Natural killer cell (primary cell): Measurements from ENCODE around the gene CPNE6. TPM values are rescaled to one million over a fixed set of nuclear protein-coding genes. Genes with fewer than 3 reads are reported as not detected.

Experiments
- ATAC-seq, 3 donors: fragments of 150-1000 bp in 2 of 3; fragments of 200-7000 bp in 1 of 3; cut with Tn5 transposase; 1 replicate in 1 of 3; 2 replicates in 2 of 3; pipeline ENCODE4 v1.10.0; 2021; ENCODE audit warnings: mild to moderate bottlenecking in 2 of 3, moderate library complexity in 2 of 3
- DNase-seq, 2 donors: peaks; one replicate each; pipeline versions ENCODE4 v3.0.0 to v3.0.0-alpha.2; 2013 to 2021; ENCODE audit warnings: mixed read lengths in 1 of 2
- H3K27ac ChIP-seq: one replicate; pipeline ENCODE4 v1.5.1; 2013; ENCODE audit warnings: mild to moderate bottlenecking, low read length
- H3K27me3 ChIP-seq: one replicate; pipeline ENCODE4 v1.6.1; 2013; ENCODE audit warnings: low read length; ENCODE audit not compliant: control insufficient read depth, insufficient read depth
- H3K36me3 ChIP-seq: one replicate; pipeline ENCODE4 v1.6.1; 2013; ENCODE audit warnings: low read length; ENCODE audit not compliant: control insufficient read depth, insufficient read depth
- H3K4me1 ChIP-seq: one replicate; pipeline ENCODE4 v1.6.1; 2013; ENCODE audit warnings: low read length; ENCODE audit not compliant: control insufficient read depth, insufficient read depth
- H3K4me3 ChIP-seq: one replicate; pipeline ENCODE4 v1.5.1; 2013; ENCODE audit warnings: low read length
- H3K9me3 ChIP-seq: one replicate; pipeline ENCODE4 v1.6.1; 2013; ENCODE audit warnings: low read length; ENCODE audit not compliant: control insufficient read depth, insufficient read depth
- H3K27ac Mint-ChIP-seq, 2 donors: one replicate each; pipeline ENCODE4 v1.8.0; 2022; ENCODE audit warnings: mild to moderate bottlenecking in 2 of 2, mixed read lengths in 2 of 2, moderate library complexity in 1 of 2
- H3K27me3 Mint-ChIP-seq, 2 donors: one replicate each; pipeline ENCODE4 v1.8.0; 2022; ENCODE audit warnings: low read depth in 2 of 2, mixed read lengths in 2 of 2
- H3K36me3 Mint-ChIP-seq: one replicate; pipeline ENCODE4 v1.8.0; 2022; ENCODE audit warnings: mixed read lengths
- H3K4me1 Mint-ChIP-seq, 2 donors: one replicate each; pipeline ENCODE4 v1.8.0; 2022; ENCODE audit warnings: mixed read lengths in 2 of 2
- H3K4me3 Mint-ChIP-seq: one replicate; pipeline ENCODE4 v1.8.0; 2022; ENCODE audit warnings: mild to moderate bottlenecking, moderate library complexity, mixed read lengths
- H3K9me3 Mint-ChIP-seq, 2 donors: one replicate each; pipeline ENCODE4 v1.8.0; 2022; ENCODE audit warnings: mixed read lengths in 2 of 2
- WGBS: methylation state at CpG from one replicate; pipeline ENCODE4 v1.1.7; 2013; ENCODE audit warnings: missing lambda C conversion rate; ENCODE audit not compliant: insufficient coverage; 5-methylcytosine and 5-hydroxymethylcytosine counted together
- intact Hi-C: fragments of 100-400 bp; cut with micrococcal nuclease; formaldehyde crosslinking; loops from one replicate; pipeline ENCODE4 v1.14.2; 2022
- total RNA-seq, 4 donors: library from RNA; stranded (reverse); fragments of 120-200 nt in 1 of 4; gene quantifications; one replicate each; pipeline versions ENCODE4 v1.2.3 to v1.2.4, GENCODE V29; 2013 to 2022
- TF ChIP-seq, protein P1 (sequence below): fragments of 200-600 bp; IDR thresholded peaks from one replicate; pipeline ENCODE4 v1.8.0; 2022; ENCODE audit warnings: antibody characterized with exemption

The CPNE6 gene
- total RNA-seq, 3 donors from 2014 or later (not counting 1 experiment from before 2014, with no cell fraction given), result not detected

GRCh38 chr14:24126939-24127338 is 55.6 kb downstream of the CPNE6 start:
- DNase-seq, result no peak
- H3K4me1 ChIP-seq, result peaks cover 1% of the 10 kb centered on the region
- H3K4me3 ChIP-seq, result no peak overlapping the region
- intact Hi-C loops, result no loop called here
- peaks cover 10% of the 10 kb centered on the region for H3K36me3 ChIP-seq
- no peak for ATAC-seq
- H3K27me3 Mint-ChIP-seq, result no peaks in the 10 kb centered on the region
- H3K27ac Mint-ChIP-seq, result no peak overlapping the region
- TF ChIP-seq, protein P1, sequence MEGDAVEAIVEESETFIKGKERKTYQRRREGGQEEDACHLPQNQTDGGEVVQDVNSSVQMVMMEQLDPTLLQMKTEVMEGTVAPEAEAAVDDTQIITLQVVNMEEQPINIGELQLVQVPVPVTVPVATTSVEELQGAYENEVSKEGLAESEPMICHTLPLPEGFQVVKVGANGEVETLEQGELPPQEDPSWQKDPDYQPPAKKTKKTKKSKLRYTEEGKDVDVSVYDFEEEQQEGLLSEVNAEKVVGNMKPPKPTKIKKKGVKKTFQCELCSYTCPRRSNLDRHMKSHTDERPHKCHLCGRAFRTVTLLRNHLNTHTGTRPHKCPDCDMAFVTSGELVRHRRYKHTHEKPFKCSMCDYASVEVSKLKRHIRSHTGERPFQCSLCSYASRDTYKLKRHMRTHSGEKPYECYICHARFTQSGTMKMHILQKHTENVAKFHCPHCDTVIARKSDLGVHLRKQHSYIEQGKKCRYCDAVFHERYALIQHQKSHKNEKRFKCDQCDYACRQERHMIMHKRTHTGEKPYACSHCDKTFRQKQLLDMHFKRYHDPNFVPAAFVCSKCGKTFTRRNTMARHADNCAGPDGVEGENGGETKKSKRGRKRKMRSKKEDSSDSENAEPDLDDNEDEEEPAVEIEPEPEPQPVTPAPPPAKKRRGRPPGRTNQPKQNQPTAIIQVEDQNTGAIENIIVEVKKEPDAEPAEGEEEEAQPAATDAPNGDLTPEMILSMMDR, result no peak
- H3K27ac ChIP-seq, result no peak overlapping the region
- no peak overlapping the region for H3K4me3 Mint-ChIP-seq
- H3K9me3 ChIP-seq, result no peaks in the 10 kb centered on the region
- H3K27me3 ChIP-seq, result no peaks in the 10 kb centered on the region
- no peaks in the 10 kb centered on the region for H3K9me3 Mint-ChIP-seq
- H3K36me3 Mint-ChIP-seq, result no peaks in the 10 kb centered on the region
- no peaks in the 10 kb centered on the region for H3K4me1 Mint-ChIP-seq

DNA sequence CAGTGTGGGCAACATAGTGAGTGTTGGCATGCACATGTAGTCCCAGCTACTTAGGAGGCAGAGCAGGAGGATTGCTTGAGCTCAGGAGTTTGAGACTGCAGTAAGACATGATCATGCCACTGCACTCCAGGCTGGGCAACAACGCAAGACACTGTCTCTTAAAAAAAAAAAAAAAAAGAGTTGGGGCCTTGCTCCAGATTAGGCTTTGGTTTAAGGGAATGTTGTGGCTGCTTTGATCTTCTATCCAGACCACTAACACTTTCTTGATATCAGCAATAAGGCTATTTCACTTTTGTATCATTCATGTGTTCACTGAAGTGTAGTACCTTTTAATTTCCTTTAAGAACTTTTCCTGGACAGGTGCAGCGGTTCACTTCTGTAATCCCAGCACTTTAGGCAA is 56.3 kb downstream of the CPNE6 start:
- no peaks in the 10 kb centered on the region for H3K27me3 ChIP-seq
- H3K9me3 Mint-ChIP-seq, result no peaks in the 10 kb centered on the region
- no peaks in the 10 kb centered on the region for H3K9me3 ChIP-seq
- DNase-seq, result no peak
- H3K27ac ChIP-seq, result no peak overlapping the region
- intact Hi-C loops, result no loop called here
- no peak overlapping the region for H3K27ac Mint-ChIP-seq
- H3K4me3 ChIP-seq, result no peak overlapping the region
- no peaks in the 10 kb centered on the region for H3K4me1 Mint-ChIP-seq
- WGBS, result 97% methylated on average over 2 of the region's 2 CpGs
- peaks cover 8% of the 10 kb centered on the region for H3K4me1 ChIP-seq
- TF ChIP-seq, protein P1, result no peak
- peaks cover 7% of the 10 kb centered on the region for H3K36me3 ChIP-seq
- H3K36me3 Mint-ChIP-seq, result no peaks in the 10 kb centered on the region
- H3K27me3 Mint-ChIP-seq, result no peaks in the 10 kb centered on the region
- no peak for ATAC-seq
- H3K4me3 Mint-ChIP-seq, result no peak overlapping the region

Other genes with a start within 250 kb of the CPNE6 start
- gene DHRS4, start 117.8 kb upstream of the CPNE6 start, total RNA-seq, result 10 to 100 TPM in 1 of 3 donors, 1 to 10 TPM in 2; 7.5 to 10.1 (median 9.9) TPM
- 10 to 100 TPM in 1 of 3 donors, 1 to 10 TPM in 2; 8.6 to 12.4 (median 9.7) TPM for gene DHRS4L2, start 82.6 kb upstream of the CPNE6 start, total RNA-seq
- gene CARMIL3, start 19.6 kb upstream of the CPNE6 start, total RNA-seq, result 10 to 100 TPM; 17.8 to 28.6 (median 18.6) TPM
- 10 to 100 TPM in 2 of 3 donors, 1 to 10 TPM in 1; 9.8 to 13.8 (median 12.3) TPM for gene PCK2, start 22.7 kb downstream of the CPNE6 start, total RNA-seq
- 10 to 100 TPM; 77.5 to 99.3 (median 96.3) TPM for gene DCAF11, start 43.2 kb downstream of the CPNE6 start, total RNA-seq
- gene NRL, start 43.4 kb downstream of the CPNE6 start, total RNA-seq, result 1 to 10 TPM in 2 of 3 donors, under 1 TPM in 1; 0.78 to 3.3 (median 2.8) TPM
- 1 to 10 TPM in 2 of 3 donors, under 1 TPM in 1; 0.80 to 2.8 (median 2.3) TPM for gene FITM1, start 59.1 kb downstream of the CPNE6 start, total RNA-seq
- gene PSME1, start 64.6 kb downstream of the CPNE6 start, total RNA-seq, result 100 to 1,000 TPM; 315 to 345 (median 318) TPM
- 10 to 100 TPM in 2 of 3 donors, 1 to 10 TPM in 1; 9.3 to 12.3 (median 12.0) TPM for gene EMC9, start 70.0 kb downstream of the CPNE6 start, total RNA-seq
- 100 to 1,000 TPM; 193 to 237 (median 234) TPM for gene PSME2, start 75.0 kb downstream of the CPNE6 start, total RNA-seq
- gene RNF31, start 75.9 kb downstream of the CPNE6 start, total RNA-seq, result 100 to 1,000 TPM in 2 of 3 donors, 10 to 100 TPM in 1; 96.9 to 134 (median 125) TPM
- 100 to 1,000 TPM; 178 to 348 (median 319) TPM for gene IRF9, start 89.7 kb downstream of the CPNE6 start, total RNA-seq
- gene REC8, start 100.5 kb downstream of the CPNE6 start, total RNA-seq, result 100 to 1,000 TPM in 2 of 3 donors, 10 to 100 TPM in 1; 77.7 to 138 (median 103) TPM
- gene IPO4, start 117.3 kb downstream of the CPNE6 start, total RNA-seq, result 10 to 100 TPM; 46.2 to 61.5 (median 51.9) TPM
- 10 to 100 TPM; 15.2 to 32.1 (median 28.7) TPM for gene TM9SF1, start 123.9 kb downstream of the CPNE6 start, total RNA-seq
- gene TSSK4, start 134.1 kb downstream of the CPNE6 start, total RNA-seq, result 1 to 10 TPM; 1.3 to 2.9 (median 1.5) TPM
- gene CHMP4A, start 141.9 kb downstream of the CPNE6 start, total RNA-seq, result 100 to 1,000 TPM; 105 to 118 (median 115) TPM
- 1 to 10 TPM; 4.0 to 6.1 (median 5.5) TPM for gene MDP1, start 144.5 kb downstream of the CPNE6 start, total RNA-seq
- 100 to 1,000 TPM in 1 of 3 donors, 10 to 100 TPM in 2; 93.6 to 109 (median 95.9) TPM for gene NEDD8, start 160.8 kb downstream of the CPNE6 start, total RNA-seq
- 10 to 100 TPM; 46.5 to 63.3 (median 53.3) TPM for gene GMPR2, start 161.4 kb downstream of the CPNE6 start, total RNA-seq
- gene TINF2, start 171.1 kb downstream of the CPNE6 start, total RNA-seq, result 100 to 1,000 TPM; 158 to 269 (median 176) TPM
- 1 to 10 TPM; 1.7 to 4.9 (median 4.7) TPM for gene TGM1, start 191.6 kb downstream of the CPNE6 start, total RNA-seq
- 10 to 100 TPM; 72.9 to 95.1 (median 88.5) TPM for gene RABGGTA, start 200.0 kb downstream of the CPNE6 start, total RNA-seq
- gene DHRS1, start 228.2 kb downstream of the CPNE6 start, total RNA-seq, result 10 to 100 TPM; 39.8 to 59.0 (median 43.3) TPM
- gene NOP9, start 228.3 kb downstream of the CPNE6 start, total RNA-seq, result 10 to 100 TPM; 34.9 to 47.8 (median 39.2) TPM
- 10 to 100 TPM; 40.0 to 59.6 (median 46.6) TPM for gene CIDEB, start 236.4 kb downstream of the CPNE6 start, total RNA-seq
- gene LTB4R2, start 238.6 kb downstream of the CPNE6 start, total RNA-seq, result 10 to 100 TPM; 27.6 to 40.5 (median 37.4) TPM
- 10 to 100 TPM; 33.5 to 55.7 (median 49.7) TPM for gene LTB4R, start 239.9 kb downstream of the CPNE6 start, total RNA-seq